ENCODE measurements around the gene SLC8A3. TPM values are rescaled to one million over a fixed set of nuclear protein-coding genes. Genes with fewer than 3 reads are reported as not detected.

The SLC8A3 gene
- total and polyA plus RNA-seq, 9 of the 15 experiments (the other 6 are each of a cell fraction or from before 2014, with no cell fraction given) = not detected

DNA sequence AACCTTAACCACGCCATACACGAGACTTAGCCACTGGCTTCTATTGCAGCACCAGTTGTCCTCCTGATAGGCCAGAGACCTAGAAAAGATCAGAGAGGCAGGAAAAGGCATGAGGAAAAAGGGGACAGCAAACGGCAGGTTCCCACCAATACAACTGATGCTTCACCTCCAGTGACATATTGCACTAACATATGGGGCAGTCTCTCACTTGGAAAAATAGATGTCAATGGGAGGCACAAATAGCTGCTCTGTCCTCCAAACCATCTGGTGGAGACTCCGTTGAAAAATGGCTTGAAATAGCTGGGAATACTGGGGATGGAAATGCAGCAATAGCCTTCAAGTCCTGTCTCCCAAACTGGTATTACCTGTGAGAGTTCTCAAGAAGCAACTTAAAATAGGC, 20.3 kb downstream of the SLC8A3 start:
- intact Hi-C loops (cut with micrococcal nuclease) (no loop called here), in situ Hi-C loops (cut with MboI) (no loop called here)
- ATAC-seq = no peak
- Histone ChIP-seq H3K27me3 (ENCODE audit: control insufficient read depth in 2 of 2, insufficient read depth in 2 of 2, low read length in 2 of 2) (peaks cover 2 to 4% of the 10 kb centered on the region in 2 experiments; a peak in 3 of 5 replicates), H3K79me2 (ENCODE audit: control insufficient read depth, insufficient read depth, low read length) (no peaks in the 10 kb centered on the region), H3K9me3 (replicated peaks; ENCODE audit: control insufficient read depth, insufficient read depth, low read depth, low read length) (no peaks in the 10 kb centered on the region), H3K4me3 (no peak overlapping the region), H3K27ac (ENCODE audit: extremely low read depth, low read depth, low read length) (no peak overlapping the region), H3K4me1 (replicated peaks in 1 of 2; ENCODE audit: control insufficient read depth in 2 of 2, insufficient read depth in 2 of 2, low read length in 2 of 2) (no peaks in the 10 kb centered on the region), H3K36me3 (ENCODE audit: control insufficient read depth, insufficient read depth, low read length) (no peaks in the 10 kb centered on the region), H3K4me2 (ENCODE audit: insufficient read depth, low read length) (no peak overlapping the region), H4K20me1 (replicated peaks; ENCODE audit: control insufficient read depth, insufficient read depth, low read length) (no peaks in the 10 kb centered on the region), H2AFZ (ENCODE audit: low read depth, low read length) (no peak overlapping the region), H3K9me1 (ENCODE audit: control insufficient read depth, insufficient read depth, low read length) (no peaks in the 10 kb centered on the region), H3K9ac (ENCODE audit: insufficient read depth in 1 of 2, low read depth in 2 of 2, low read length in 2 of 2) (no peak overlapping the region)
- CTCF ChIA-PET (ENCODE audit: low intra/inter-chr PET ratio) = no interaction called here
- WGBS (ENCODE audit: insufficient coverage, low coverage, missing lambda C conversion rate) = 0% methylated on average over 4 of the region's 4 CpGs
- FAIRE-seq = no peak
- POLR2A ChIA-PET = no interaction called here
- TF ChIP-seq IRF2 (CRISPR knock-in tag; IDR thresholded peaks at IDR 0.05) = no peak
- no peak for TF ChIP-seq ZNF830 (CRISPR knock-in tag; IDR thresholded peaks at IDR 0.05)
- no peak for TF ChIP-seq ARID1B (IDR thresholded peaks at IDR 0.05)
- TF ChIP-seq, protein P1, sequence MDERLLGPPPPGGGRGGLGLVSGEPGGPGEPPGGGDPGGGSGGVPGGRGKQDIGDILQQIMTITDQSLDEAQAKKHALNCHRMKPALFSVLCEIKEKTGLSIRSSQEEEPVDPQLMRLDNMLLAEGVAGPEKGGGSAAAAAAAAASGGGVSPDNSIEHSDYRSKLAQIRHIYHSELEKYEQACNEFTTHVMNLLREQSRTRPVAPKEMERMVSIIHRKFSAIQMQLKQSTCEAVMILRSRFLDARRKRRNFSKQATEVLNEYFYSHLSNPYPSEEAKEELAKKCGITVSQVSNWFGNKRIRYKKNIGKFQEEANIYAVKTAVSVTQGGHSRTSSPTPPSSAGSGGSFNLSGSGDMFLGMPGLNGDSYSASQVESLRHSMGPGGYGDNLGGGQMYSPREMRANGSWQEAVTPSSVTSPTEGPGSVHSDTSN (CRISPR knock-in tag; IDR thresholded peaks at IDR 0.05; ENCODE audit: low read depth) = no peak
- TF ChIP-seq, protein P1 (tag; conservative IDR thresholded peaks at IDR 0.05; ENCODE audit: low read depth) = no peak
- TF ChIP-seq PURB (CRISPR knock-in tag; IDR thresholded peaks at IDR 0.05; ENCODE audit: low read depth) = no peak
- TF ChIP-seq CBX5 (IDR thresholded peaks at IDR 0.05; ENCODE audit: borderline replicate concordance, low read depth) = no peak
- no peak for TF ChIP-seq MYBL2 (IDR thresholded peaks at IDR 0.05; ENCODE audit: low read depth)
- TF ChIP-seq MYBL2 (CRISPR knock-in tag; IDR thresholded peaks at IDR 0.05; ENCODE audit: borderline replicate concordance) = no peak
- TF ChIP-seq, protein P2, sequence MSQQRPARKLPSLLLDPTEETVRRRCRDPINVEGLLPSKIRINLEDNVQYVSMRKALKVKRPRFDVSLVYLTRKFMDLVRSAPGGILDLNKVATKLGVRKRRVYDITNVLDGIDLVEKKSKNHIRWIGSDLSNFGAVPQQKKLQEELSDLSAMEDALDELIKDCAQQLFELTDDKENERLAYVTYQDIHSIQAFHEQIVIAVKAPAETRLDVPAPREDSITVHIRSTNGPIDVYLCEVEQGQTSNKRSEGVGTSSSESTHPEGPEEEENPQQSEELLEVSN (IDR thresholded peaks at IDR 0.05; ENCODE audit: borderline replicate concordance in 1 of 2, extremely low read depth in 1 of 2, insufficient read depth in 1 of 2, insufficient read length in 1 of 2, low read depth in 1 of 2, low read length in 1 of 2, poor library complexity in 1 of 2, severe bottlenecking in 1 of 2) = no peak
- no peak for TF ChIP-seq BACH1 (tag; IDR thresholded peaks at IDR 0.05)
- TF ChIP-seq, protein P3, sequence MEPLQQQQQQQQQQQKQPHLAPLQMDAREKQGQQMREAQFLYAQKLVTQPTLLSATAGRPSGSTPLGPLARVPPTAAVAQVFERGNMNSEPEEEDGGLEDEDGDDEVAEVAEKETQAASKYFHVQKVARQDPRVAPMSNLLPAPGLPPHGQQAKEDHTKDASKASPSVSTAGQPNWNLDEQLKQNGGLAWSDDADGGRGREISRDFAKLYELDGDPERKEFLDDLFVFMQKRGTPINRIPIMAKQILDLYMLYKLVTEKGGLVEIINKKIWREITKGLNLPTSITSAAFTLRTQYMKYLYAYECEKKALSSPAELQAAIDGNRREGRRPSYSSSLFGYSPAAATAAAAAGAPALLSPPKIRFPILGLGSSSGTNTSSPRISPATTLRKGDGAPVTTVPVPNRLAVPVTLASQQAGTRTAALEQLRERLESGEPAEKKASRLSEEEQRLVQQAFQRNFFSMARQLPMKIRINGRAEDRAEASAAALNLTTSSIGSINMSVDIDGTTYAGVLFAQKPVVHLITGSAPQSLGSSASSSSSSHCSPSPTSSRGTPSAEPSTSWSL (CRISPR knock-in tag; IDR thresholded peaks at IDR 0.05; ENCODE audit: borderline replicate concordance) = no peak
- no peak for TF ChIP-seq TAL1 (IDR thresholded peaks at IDR 0.05)
- TF ChIP-seq PRMT5 (CRISPR knock-in tag; IDR thresholded peaks at IDR 0.05) = no peak
- no peak for TF ChIP-seq MAFF (IDR thresholded peaks at IDR 0.05; ENCODE audit: low read length)
- DNase-seq (ENCODE audit: extremely low read depth in 1 of 4, low spot score in 3 of 4) = no peak
- no TSS peak for BruUV-seq (replicated peaks)
